ENCODE data around the gene ESRRA. TPM values are rescaled to one million over a fixed set of nuclear protein-coding genes. Genes with fewer than 3 reads are reported as not detected.
A peak's percentile ranks its signal among the peaks of the same experiment; 100 is the strongest.

ESRRA gene
- total and polyA plus RNA-seq, 2 of the 13 experiments (the other 11 are each of a cell fraction or from before 2014, with no cell fraction given): 18.1 to 36.3 TPM

GRCh38 chr11:64304316-64305072 is 830 bp upstream of the ESRRA start (continued):
- TF ChIP-seq UBTF (CRISPR knock-in tag; IDR thresholded peaks at IDR 0.05) (no peak; the same call in 1 of the 2 replicates), HOXA9 (CRISPR knock-in tag; IDR thresholded peaks at IDR 0.05; ENCODE audit: borderline replicate concordance) (no peak), CREM (IDR thresholded peaks at IDR 0.05) (no peak; the same call in 1 of the 2 replicates), CREM (CRISPR knock-in tag; IDR thresholded peaks at IDR 0.05) (no peak), BRCA1 (CRISPR knock-in tag; IDR thresholded peaks at IDR 0.05) (0 out of 2 replicates have a peak, but pooled peaks have one; percentile 51), MAF1 (CRISPR knock-in tag; IDR thresholded peaks at IDR 0.05; ENCODE audit: borderline replicate concordance) (peak; percentile 78), ZNF276 (CRISPR knock-in tag; IDR thresholded peaks at IDR 0.05; ENCODE audit: low read depth) (0 out of 2 replicates have a peak, but pooled peaks have one; percentile 50), RFX1 (IDR thresholded peaks at IDR 0.05) (no peak), ZBTB38 (CRISPR knock-in tag; IDR thresholded peaks at IDR 0.05) (no peak), ZNF570 (CRISPR knock-in tag; IDR thresholded peaks at IDR 0.05; ENCODE audit: borderline replicate concordance) (no peak), SNAI1 (CRISPR knock-in tag; IDR thresholded peaks at IDR 0.05; ENCODE audit: borderline replicate concordance) (no peak), ARID3A (IDR thresholded peaks at IDR 0.05; ENCODE audit: low read depth, low read length) (no peak), REPIN1 (CRISPR knock-in tag; IDR thresholded peaks at IDR 0.05; ENCODE audit: borderline replicate concordance, low read depth) (no peak; the same call in 1 of the 2 replicates), SP140L (CRISPR knock-in tag; IDR thresholded peaks at IDR 0.05; ENCODE audit: borderline replicate concordance) (no peak), CENPX (CRISPR knock-in tag; IDR thresholded peaks at IDR 0.05) (no peak), HIC2 (CRISPR knock-in tag; IDR thresholded peaks at IDR 0.05; ENCODE audit: low read depth) (no peak), ESRRA (CRISPR knock-in tag; IDR thresholded peaks at IDR 0.05; ENCODE audit: low read depth) (peak; percentile 100), SYNCRIP (IDR thresholded peaks at IDR 0.05; ENCODE audit: insufficient read depth, low read depth, low read length) (no peak), LCORL (IDR thresholded peaks at IDR 0.05) (no peak), LCORL (CRISPR knock-in tag; IDR thresholded peaks at IDR 0.05) (no peak), ZNF567 (CRISPR knock-in tag; IDR thresholded peaks at IDR 0.05; ENCODE audit: borderline replicate concordance) (no peak), ZNF33A (CRISPR knock-in tag; IDR thresholded peaks at IDR 0.05; ENCODE audit: borderline replicate concordance) (no peak), SALL1 (CRISPR knock-in tag; IDR thresholded peaks at IDR 0.05) (peak; percentile 61; the same call in 1 of the 2 replicates)
